ENCODE data around the gene FAM47B. TPM values are rescaled to one million over a fixed set of nuclear protein-coding genes. Genes with fewer than 3 reads are reported as not detected.

The FAM47B gene
- polyA plus RNA-seq, 2 of the 4 experiments (the other 2 are of a cell fraction): not detected

- no peak for TF ChIP-seq HDAC2 (IDR thresholded peaks at IDR 0.05)
- TF ChIP-seq ELK1 (IDR thresholded peaks at IDR 0.05; ENCODE audit: low read depth, low read length): no peak
- TF ChIP-seq CBX2 (IDR thresholded peaks at IDR 0.05; ENCODE audit: borderline replicate concordance, low read depth): no peak
- no peak for TF ChIP-seq NPAS2 (CRISPR knock-in tag; IDR thresholded peaks at IDR 0.05; ENCODE audit: borderline replicate concordance)
- TF ChIP-seq POLR2AphosphoS2 (conservative IDR thresholded peaks at IDR 0.05; ENCODE audit: low read length): no peak
- TF ChIP-seq PHF8 (IDR thresholded peaks at IDR 0.05; ENCODE audit: borderline replicate concordance, low read depth): no peak
- TF ChIP-seq KDM1A (IDR thresholded peaks at IDR 0.05; ENCODE audit: low read depth): no peak
- TF ChIP-seq BCL3 (IDR thresholded peaks at IDR 0.05): no peak
Measured at GRCh38 chrX:34978171-34978570, 35.6 kb downstream of the FAM47B start (continued).

GRCh38 chrX:34987646-34988045, 45.0 kb downstream of the FAM47B start:
- WGBS (ENCODE audit: missing lambda C conversion rate): 35% methylated on average over 1 of the region's 1 CpG
- no peak overlapping the region for H3K27ac ChIP-seq
- no peak overlapping the region for H3K4me3 ChIP-seq
- no peaks in the 10 kb centered on the region for H3K9me3 ChIP-seq
- POLR2A ChIA-PET: no interaction called here
- CTCF ChIA-PET: no interaction called here
- H3K4me1 ChIP-seq: no peaks in the 10 kb centered on the region
- no peak overlapping the region for H3K4me2 ChIP-seq
- ATAC-seq (no peak), FAIRE-seq (no peak), DNase-seq (ENCODE audit: low read depth in 1 of 2, low spot score in 1 of 2) (no peak)
- TF ChIP-seq FOXS1 (CRISPR knock-in tag; IDR thresholded peaks at IDR 0.05): no peak
- no peak for TF ChIP-seq EHF (CRISPR knock-in tag; IDR thresholded peaks at IDR 0.05)
- TF ChIP-seq TP53 (CRISPR knock-in tag; IDR thresholded peaks at IDR 0.05): no peak
- no peak for TF ChIP-seq BHLHE40 (IDR thresholded peaks at IDR 0.05; ENCODE audit: low read depth, low read length)
- no peak for TF ChIP-seq KDM5A (IDR thresholded peaks at IDR 0.05)
- TF ChIP-seq ATOH8 (CRISPR knock-in tag; IDR thresholded peaks at IDR 0.05; ENCODE audit: low read depth): no peak
- no peak for TF ChIP-seq JUN (IDR thresholded peaks at IDR 0.05)
- TF ChIP-seq RAD21 (conservative IDR thresholded peaks at IDR 0.05 in 1 of 2, IDR thresholded peaks at IDR 0.05 in 1 of 2): no peak
- no peak for TF ChIP-seq NR3C1 (IDR thresholded peaks at IDR 0.05)
- no peak for TF ChIP-seq HOXA7 (CRISPR knock-in tag; IDR thresholded peaks at IDR 0.05)
- TF ChIP-seq MAX (IDR thresholded peaks at IDR 0.05): no peak
